Measurements from ENCODE around the gene SESTD1.
A peak's percentile ranks its signal among the peaks of the same experiment; 100 is the strongest.

The SESTD1 gene, protein sequence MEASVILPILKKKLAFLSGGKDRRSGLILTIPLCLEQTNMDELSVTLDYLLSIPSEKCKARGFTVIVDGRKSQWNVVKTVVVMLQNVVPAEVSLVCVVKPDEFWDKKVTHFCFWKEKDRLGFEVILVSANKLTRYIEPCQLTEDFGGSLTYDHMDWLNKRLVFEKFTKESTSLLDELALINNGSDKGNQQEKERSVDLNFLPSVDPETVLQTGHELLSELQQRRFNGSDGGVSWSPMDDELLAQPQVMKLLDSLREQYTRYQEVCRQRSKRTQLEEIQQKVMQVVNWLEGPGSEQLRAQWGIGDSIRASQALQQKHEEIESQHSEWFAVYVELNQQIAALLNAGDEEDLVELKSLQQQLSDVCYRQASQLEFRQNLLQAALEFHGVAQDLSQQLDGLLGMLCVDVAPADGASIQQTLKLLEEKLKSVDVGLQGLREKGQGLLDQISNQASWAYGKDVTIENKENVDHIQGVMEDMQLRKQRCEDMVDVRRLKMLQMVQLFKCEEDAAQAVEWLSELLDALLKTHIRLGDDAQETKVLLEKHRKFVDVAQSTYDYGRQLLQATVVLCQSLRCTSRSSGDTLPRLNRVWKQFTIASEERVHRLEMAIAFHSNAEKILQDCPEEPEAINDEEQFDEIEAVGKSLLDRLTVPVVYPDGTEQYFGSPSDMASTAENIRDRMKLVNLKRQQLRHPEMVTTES

DNA sequence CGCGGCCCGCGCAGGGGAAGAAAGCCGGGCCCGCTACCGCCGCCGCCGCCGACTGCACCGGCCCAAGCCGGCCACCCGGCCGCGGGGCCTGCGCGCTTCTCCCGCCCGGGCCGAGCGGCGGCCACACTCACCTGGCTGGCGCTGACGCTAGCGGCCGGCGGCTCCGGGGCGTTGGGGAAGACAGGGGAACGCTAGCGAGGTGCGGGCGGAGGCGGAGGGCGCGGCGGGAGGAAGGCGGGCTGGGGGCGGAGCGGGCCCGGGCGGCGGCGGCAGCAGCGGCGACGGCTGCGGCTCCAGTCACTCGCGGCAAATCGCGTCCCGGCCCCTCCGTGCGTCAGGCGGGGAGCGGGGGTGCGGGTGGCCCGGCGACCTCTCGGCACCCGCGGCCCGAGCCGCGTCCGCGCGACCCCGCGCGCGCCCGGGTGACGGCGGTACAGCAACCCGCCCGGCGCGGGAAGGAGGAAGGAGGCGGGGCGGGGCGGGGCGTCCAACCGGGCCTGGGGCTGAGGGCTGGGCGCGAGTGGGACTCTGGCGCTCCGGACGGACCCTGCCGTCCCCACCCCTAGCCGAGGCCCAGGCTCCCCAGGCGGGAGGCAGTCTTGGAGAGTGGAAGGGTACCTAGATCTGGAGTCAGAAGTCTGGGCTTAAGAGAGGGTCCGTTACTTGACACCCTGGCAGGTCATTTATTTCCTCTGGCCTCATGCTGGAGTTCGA lies at the start of gene SESTD1:
Gene SESTD1, minus strand, starts transcription at position 465 of the 714 bp plus-strand sequence. CDS start 72,991 bp downstream, outside the sequence.
- DNase-seq (ENCODE audit: low spot score in 2 of 2) (peak; percentile 56 to 74), ATAC-seq (ENCODE audit: low read depth) (peak; percentile 77)
- Mint-ChIP-seq H3K36me3 (no peaks in the 10 kb centered on the region), H3K4me1 (peaks cover 18% of the 10 kb centered on the region), H3K27ac (peak within 1 kb of the TSS; percentile 88), H3K4me3 (peak within 1 kb of the TSS; percentile 92), H3K9me3 (no peaks in the 10 kb centered on the region), H3K27me3 (no peaks in the 10 kb centered on the region)

DNA sequence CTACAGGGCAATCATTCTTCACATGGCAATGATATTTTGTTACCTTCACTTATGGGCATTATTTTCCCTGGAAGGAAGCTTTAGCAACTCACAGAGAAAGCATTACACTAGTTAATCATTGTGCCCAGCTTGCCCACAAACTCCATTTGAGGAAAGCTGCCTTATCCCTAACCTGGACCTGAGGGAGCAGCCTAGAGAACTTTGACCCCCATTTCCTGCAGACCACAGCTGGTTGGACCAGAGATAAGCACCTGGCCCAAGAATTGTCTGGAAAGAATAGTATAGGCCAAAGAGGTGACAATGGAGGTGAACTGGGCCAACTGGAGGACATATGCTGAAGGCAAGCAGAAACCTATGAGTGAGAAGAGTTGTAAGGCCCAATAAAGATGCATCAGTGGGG lies 48.4 kb upstream of the SESTD1 start:
- peaks cover 2% of the 10 kb centered on the region for H3K4me1 Mint-ChIP-seq
- DNase-seq (ENCODE audit: low spot score in 2 of 2): no peak
- ATAC-seq (ENCODE audit: low read depth): no peak
- peaks cover 11% of the 10 kb centered on the region for H3K27me3 Mint-ChIP-seq
- H3K9me3 Mint-ChIP-seq: peaks cover 7% of the 10 kb centered on the region
- H3K4me3 Mint-ChIP-seq: no peak overlapping the region
- H3K27ac Mint-ChIP-seq: no peak overlapping the region
- H3K36me3 Mint-ChIP-seq: peaks cover 6% of the 10 kb centered on the region

DNA sequence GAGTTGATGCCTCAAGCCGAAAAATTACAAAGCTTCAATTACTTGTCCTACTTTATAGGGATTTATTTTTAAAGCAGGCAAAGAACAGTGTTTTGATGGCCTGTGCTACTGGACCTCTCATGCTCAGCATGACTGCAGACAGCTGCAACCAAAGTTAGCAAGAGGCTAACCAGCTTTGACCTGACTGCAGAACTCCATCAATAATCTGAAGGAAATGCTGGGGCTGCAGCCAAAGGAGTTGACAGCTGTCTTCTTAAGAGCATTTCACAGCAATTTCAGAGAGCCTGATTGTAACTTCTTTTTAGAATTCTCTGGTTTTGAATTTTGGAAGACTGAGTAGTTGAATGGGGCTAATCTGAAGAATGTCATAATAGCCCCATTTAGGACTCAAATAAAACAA lies 46.5 kb upstream of the SESTD1 start:
- Mint-ChIP-seq H3K4me1 (peaks cover 2% of the 10 kb centered on the region), H3K36me3 (peaks cover 6% of the 10 kb centered on the region), H3K4me3 (no peak overlapping the region), H3K9me3 (peaks cover 7% of the 10 kb centered on the region), H3K27me3 (peaks cover 14% of the 10 kb centered on the region), H3K27ac (no peak overlapping the region)
- ATAC-seq (ENCODE audit: low read depth) (no peak), DNase-seq (ENCODE audit: low spot score in 2 of 2) (no peak)

DNA sequence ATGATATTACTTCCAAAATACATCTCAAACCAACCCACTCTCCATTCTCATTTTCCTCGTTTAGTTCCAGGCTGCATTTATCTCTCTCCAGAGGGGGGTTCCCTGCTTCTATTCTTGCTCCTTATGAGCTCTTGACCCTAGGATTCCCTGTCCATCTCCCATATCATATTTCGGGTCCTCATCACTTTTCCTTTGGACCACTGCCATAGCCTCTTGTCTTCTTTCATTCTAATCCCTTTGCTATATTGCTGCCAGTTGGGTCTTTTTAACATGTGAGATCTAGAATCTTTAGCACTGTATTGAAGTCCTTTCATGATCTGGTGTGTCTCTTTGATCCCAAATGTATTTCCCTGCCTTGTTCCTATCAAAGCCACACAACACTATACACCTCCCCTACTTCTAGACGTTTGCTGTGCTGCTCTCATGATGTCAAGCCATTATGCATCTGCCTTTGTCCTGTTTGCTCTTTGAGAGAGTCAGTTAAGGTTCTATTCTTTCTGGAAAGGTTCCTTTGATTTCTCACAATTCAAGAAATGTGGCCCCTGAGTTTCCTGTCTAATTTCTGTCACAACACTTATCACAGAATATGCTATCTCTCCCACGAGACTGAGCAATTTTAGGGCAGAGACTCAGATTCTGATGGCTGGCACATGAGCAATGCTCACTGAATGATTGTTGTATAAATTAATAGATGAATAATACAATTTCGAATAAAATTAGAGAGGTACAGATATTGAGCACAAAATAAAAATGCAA lies 43.2 kb upstream of the SESTD1 start:
- no peak for ATAC-seq (ENCODE audit: low read depth)
- Mint-ChIP-seq H3K4me3 (no peak overlapping the region), H3K36me3 (no peaks in the 10 kb centered on the region), H3K9me3 (peaks cover 1% of the 10 kb centered on the region), H3K27me3 (peaks cover 5% of the 10 kb centered on the region), H3K4me1 (peaks cover 2% of the 10 kb centered on the region), H3K27ac (no peak overlapping the region)
- DNase-seq (ENCODE audit: low spot score in 2 of 2): no peak

DNA sequence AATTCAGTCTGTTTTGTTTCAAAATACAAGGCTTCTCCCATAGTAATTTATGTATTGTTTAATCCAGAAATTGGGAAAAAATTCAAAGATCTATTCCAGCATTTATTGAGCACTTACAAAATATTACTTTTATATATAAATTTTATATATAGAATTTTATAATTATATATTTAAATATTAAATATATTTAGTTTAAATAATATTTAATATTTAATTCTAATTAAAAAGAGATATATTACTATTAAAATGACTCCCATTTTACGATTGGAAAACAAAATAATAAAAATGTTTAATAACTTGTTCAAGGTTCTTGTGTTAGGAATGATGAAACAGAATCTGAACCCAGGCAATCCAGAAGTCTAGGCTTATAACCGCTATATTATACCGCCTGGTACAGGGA lies 40.5 kb upstream of the SESTD1 start:
- Mint-ChIP-seq H3K27me3 (peaks cover 4% of the 10 kb centered on the region), H3K36me3 (peaks cover 3% of the 10 kb centered on the region)
- ATAC-seq (ENCODE audit: low read depth): no peak

DNA sequence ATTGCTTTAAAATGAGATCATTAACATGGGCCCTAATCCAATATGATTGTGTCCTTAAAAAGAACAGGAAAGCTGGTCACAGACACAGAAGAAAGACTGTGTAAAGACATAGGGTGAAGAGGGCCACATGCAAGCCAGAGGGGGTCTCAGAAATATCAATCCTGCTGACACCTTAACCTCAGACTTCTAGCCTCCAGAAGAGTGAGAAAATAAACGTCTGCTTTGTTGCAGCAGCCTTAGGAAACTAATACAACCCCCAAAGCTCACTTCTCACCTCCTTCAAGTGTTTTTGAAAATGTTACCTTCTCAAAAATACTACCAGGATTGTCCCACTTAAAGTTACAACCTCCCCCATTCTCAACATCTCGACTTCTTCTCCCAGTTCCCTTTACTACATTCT lies 39.8 kb upstream of the SESTD1 start:
- no peak overlapping the region for H3K27ac Mint-ChIP-seq
- H3K4me3 Mint-ChIP-seq: no peak overlapping the region
- DNase-seq (ENCODE audit: low spot score in 2 of 2) (no peak), ATAC-seq (ENCODE audit: low read depth) (no peak)
- peaks cover 7% of the 10 kb centered on the region for H3K9me3 Mint-ChIP-seq
- peaks cover 3% of the 10 kb centered on the region for H3K36me3 Mint-ChIP-seq
- peaks cover 4% of the 10 kb centered on the region for H3K27me3 Mint-ChIP-seq
- H3K4me1 Mint-ChIP-seq: peaks cover 2% of the 10 kb centered on the region

More for the DNA sequence above, 40.5 kb upstream of the SESTD1 start:
- H3K4me1 Mint-ChIP-seq: peaks cover 2% of the 10 kb centered on the region
- no peak overlapping the region for H3K4me3 Mint-ChIP-seq
- H3K27ac Mint-ChIP-seq: no peak overlapping the region
- H3K9me3 Mint-ChIP-seq: peaks cover 7% of the 10 kb centered on the region
- DNase-seq (ENCODE audit: low spot score in 2 of 2): no peak

DNA sequence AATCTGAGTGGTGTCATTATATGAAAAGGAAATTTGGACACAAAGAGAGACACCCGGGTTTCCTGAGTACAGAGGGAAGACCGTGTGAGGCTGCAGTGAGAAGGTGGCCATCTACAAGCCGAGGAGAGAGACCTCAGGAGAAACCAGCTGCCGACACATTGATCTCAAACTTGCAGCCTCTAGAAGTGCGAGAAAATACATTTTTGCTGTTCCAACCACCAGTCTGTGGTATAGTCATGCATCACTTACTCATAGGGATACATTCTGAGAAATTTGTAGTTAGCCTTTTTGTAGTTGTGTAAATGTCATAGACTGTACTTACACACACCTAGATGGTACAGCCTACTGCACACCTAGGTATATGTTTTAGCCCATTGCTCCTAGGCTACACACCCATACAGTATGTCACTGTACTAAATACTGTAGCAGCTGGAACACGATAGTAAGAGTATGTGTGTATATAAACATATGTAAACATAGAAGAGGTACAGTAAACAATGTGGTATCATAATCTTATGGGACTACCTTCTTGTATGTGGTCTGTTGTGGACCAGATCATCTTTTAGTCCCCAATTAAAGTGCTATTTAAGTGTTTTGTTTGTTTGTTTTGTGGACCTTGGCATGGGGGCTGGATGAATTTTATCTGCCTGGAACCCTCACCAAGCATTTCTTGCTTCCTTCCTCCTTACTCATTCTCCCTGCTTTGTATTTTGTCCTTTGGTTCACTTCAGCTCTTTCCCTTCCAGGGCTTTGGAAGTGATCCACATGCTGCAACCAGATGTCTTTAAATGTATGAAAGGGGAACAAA lies 38.3 kb upstream of the SESTD1 start:
- no peak for DNase-seq (ENCODE audit: low spot score in 2 of 2)
- Mint-ChIP-seq H3K27me3 (peaks cover 3% of the 10 kb centered on the region), H3K4me1 (no peaks in the 10 kb centered on the region), H3K4me3 (no peak overlapping the region), H3K27ac (no peak overlapping the region), H3K9me3 (peaks cover 6% of the 10 kb centered on the region), H3K36me3 (peaks cover 3% of the 10 kb centered on the region)
- ATAC-seq (ENCODE audit: low read depth): no peak

DNA sequence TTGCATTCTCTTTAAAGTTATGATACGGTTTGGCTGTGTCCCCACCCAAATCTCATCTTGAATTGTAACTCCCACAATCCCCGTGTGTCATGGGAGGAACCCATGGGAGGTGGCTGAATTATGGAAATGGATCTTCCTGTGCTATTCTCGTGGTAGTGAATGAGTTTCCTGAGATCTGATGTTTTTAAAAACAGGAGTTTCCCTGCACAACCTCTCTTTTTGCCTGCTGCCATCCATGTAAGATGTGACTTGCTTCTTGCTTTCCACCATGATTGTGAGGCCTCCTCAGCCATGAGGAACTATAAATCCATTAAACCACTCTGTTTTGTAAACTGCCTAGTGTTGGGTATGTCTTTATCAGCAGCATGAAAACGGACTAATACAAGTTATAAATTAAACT lies 37.5 kb upstream of the SESTD1 start:
- H3K27me3 Mint-ChIP-seq: no peaks in the 10 kb centered on the region
- H3K27ac Mint-ChIP-seq: no peak overlapping the region
- DNase-seq (ENCODE audit: low spot score in 2 of 2) (no peak), ATAC-seq (ENCODE audit: low read depth) (no peak)
- peaks cover 6% of the 10 kb centered on the region for H3K9me3 Mint-ChIP-seq
- H3K4me1 Mint-ChIP-seq: no peaks in the 10 kb centered on the region
- no peak overlapping the region for H3K4me3 Mint-ChIP-seq
- H3K36me3 Mint-ChIP-seq: peaks cover 3% of the 10 kb centered on the region

DNA sequence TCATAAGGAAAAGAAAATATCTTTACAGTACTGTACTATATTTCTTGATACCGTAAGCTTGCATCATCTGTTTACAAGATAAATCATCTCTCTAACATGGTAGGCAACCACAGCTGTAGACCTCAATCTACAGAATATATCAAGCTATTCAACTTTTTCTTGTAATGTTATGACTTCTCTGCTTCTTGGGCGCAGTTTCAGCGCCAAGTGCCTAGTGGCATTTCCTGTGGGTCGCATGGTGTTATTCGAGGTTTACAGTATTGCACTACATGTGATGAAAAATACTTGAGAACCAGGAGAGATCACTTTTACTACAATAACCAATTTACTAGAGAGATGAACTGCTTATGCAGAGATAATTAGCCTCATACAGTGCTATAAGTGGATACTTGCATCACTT lies 34.0 kb upstream of the SESTD1 start:
- Mint-ChIP-seq H3K36me3 (peaks cover 3% of the 10 kb centered on the region), H3K9me3 (peaks cover 6% of the 10 kb centered on the region), H3K27ac (no peak overlapping the region), H3K4me3 (no peak overlapping the region), H3K27me3 (no peaks in the 10 kb centered on the region), H3K4me1 (no peaks in the 10 kb centered on the region)
- ATAC-seq (ENCODE audit: low read depth): no peak
- no peak for DNase-seq (ENCODE audit: low spot score in 2 of 2)

DNA sequence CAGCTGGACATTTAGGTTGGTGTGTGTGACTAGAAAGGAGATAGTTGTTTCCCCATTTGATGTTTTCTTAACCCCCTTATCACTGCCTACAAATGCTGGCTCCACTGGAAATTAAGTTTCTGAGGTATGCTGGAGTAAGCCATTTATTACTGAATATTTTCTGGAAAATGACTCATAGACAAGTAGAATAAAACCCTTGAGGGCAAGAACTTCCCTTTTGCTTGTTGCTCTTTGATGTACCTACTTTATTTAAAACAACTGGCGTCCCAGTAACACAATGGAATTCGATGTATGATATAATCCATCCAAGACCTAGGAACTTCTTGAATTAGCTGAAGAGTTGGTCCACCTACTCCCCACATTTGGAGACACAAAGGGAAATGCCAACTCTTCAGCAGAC lies 33.3 kb upstream of the SESTD1 start:
- Mint-ChIP-seq H3K36me3 (peaks cover 3% of the 10 kb centered on the region), H3K27ac (no peak overlapping the region), H3K4me3 (no peak overlapping the region), H3K4me1 (no peaks in the 10 kb centered on the region), H3K27me3 (no peaks in the 10 kb centered on the region), H3K9me3 (peaks cover 6% of the 10 kb centered on the region)
- ATAC-seq (ENCODE audit: low read depth) (no peak), DNase-seq (ENCODE audit: low spot score in 2 of 2) (no peak)

DNA sequence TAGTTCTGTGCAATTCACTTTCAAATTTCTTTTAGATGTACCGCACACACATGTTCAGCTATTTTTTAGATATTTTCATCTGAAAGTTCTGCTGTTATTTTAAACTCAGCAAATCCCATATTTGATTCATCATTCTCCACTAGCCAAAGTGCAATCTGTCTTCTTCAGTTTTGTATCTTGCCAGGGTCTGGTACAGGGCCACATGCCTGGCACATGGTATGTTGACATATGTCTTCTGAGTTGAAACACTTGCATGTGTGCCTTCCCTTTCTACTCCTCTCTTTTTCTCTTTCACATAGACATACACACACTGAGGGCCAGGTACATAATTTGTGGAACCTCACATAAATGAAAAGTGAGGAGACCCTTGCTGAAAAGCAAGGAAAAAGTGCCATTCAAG lies 25.7 kb upstream of the SESTD1 start:
- ATAC-seq (ENCODE audit: low read depth) (no peak), DNase-seq (ENCODE audit: low spot score in 2 of 2) (no peak)
- Mint-ChIP-seq H3K4me1 (no peaks in the 10 kb centered on the region), H3K4me3 (no peak overlapping the region), H3K9me3 (no peaks in the 10 kb centered on the region), H3K27ac (no peak overlapping the region), H3K27me3 (no peaks in the 10 kb centered on the region), H3K36me3 (no peaks in the 10 kb centered on the region)

DNA sequence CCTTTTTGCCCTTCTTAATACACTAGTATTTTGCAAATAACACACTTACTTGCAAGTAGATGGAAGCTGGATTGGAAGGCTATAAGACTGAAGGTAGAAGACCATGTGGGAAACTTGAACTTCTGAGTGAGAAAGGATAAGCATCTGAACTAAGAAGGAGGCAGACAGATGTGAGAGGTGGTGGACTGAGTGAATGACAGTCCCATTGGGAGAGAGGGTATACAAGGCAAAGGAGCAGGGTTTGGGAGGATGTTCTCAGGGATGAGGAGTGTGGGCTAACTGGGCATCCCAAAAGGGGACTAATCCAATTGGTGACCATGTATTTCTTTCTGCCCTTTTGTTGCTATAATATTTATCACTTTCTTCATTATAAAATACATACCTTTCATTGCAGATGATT lies 20.4 kb upstream of the SESTD1 start:
- DNase-seq (ENCODE audit: low spot score in 2 of 2): no peak
- H3K4me3 Mint-ChIP-seq: no peak overlapping the region
- H3K9me3 Mint-ChIP-seq: no peaks in the 10 kb centered on the region
- no peak overlapping the region for H3K27ac Mint-ChIP-seq
- H3K36me3 Mint-ChIP-seq: no peaks in the 10 kb centered on the region
- ATAC-seq (ENCODE audit: low read depth): no peak
- H3K27me3 Mint-ChIP-seq: no peaks in the 10 kb centered on the region
- H3K4me1 Mint-ChIP-seq: no peaks in the 10 kb centered on the region
